H9 (cell line): ENCODE results near the gene RAPGEF3. TPM values are rescaled to one million over a fixed set of nuclear protein-coding genes. Genes with fewer than 3 reads are reported as not detected.

ENCODE experiments used
- DNase-seq: peaks from one replicate; pipeline ENCODE4 v3.0.0-alpha.2; 2017
- H2AFZ ChIP-seq: one replicate; pipeline ENCODE4 v1.6.1; 2013; ENCODE audit warnings: mild to moderate bottlenecking, low read length, control low read depth, moderate library complexity
- H2AK5ac ChIP-seq: 2 replicates; pipeline ENCODE4 v1.6.1; 2013; ENCODE audit warnings: low read length, control low read depth, mixed read lengths; ENCODE audit not compliant: insufficient read length
- H2BK120ac ChIP-seq: one replicate; pipeline ENCODE4 v1.6.1; 2013; ENCODE audit warnings: low read depth, mild to moderate bottlenecking, low read length, control low read depth, inconsistent platforms; ENCODE audit not compliant: poor library complexity, severe bottlenecking
- H2BK12ac ChIP-seq: 2 replicates; pipeline ENCODE4 v1.6.1; 2013; ENCODE audit warnings: low read length, control low read depth, mixed read lengths, low read depth; ENCODE audit not compliant: insufficient read length
- H2BK15ac ChIP-seq: 2 replicates; pipeline ENCODE4 v1.6.1; 2013; ENCODE audit warnings: low read depth, low read length, control low read depth
- H2BK20ac ChIP-seq: one replicate; pipeline ENCODE4 v1.6.1; 2013; ENCODE audit warnings: low read depth, mild to moderate bottlenecking, low read length, control low read depth, inconsistent platforms; ENCODE audit not compliant: poor library complexity, severe bottlenecking
- H2BK5ac ChIP-seq: 2 replicates; pipeline ENCODE4 v1.6.1; 2013; ENCODE audit warnings: low read length, control low read depth, mixed read lengths; ENCODE audit not compliant: insufficient read length
- H3K14ac ChIP-seq: 2 replicates; pipeline ENCODE4 v1.6.1; 2013; ENCODE audit warnings: low read length, control low read depth; ENCODE audit not compliant: insufficient read depth
- H3K18ac ChIP-seq: 2 replicates; pipeline ENCODE4 v1.6.1; 2013; ENCODE audit warnings: low read depth, mild to moderate bottlenecking, mixed read lengths, low read length, control low read depth; ENCODE audit not compliant: insufficient read length
- H3K23ac ChIP-seq: 2 replicates; pipeline ENCODE4 v1.6.1; 2013; ENCODE audit warnings: low read length, control low read depth, mixed read lengths, low read depth; ENCODE audit not compliant: insufficient read length
- H3K23me2 ChIP-seq: 2 replicates; pipeline ENCODE4 v1.6.1; 2013; ENCODE audit warnings: low read depth, mild to moderate bottlenecking, mixed read lengths, low read length, control low read depth; ENCODE audit not compliant: insufficient read length, poor library complexity, severe bottlenecking
- H3K27ac ChIP-seq: 2 replicates; pipeline ENCODE4 v1.5.1; 2013; ENCODE audit warnings: low read length, control low read depth, mixed read lengths, low read depth; ENCODE audit not compliant: insufficient read length
- H3K27me3 ChIP-seq: 2 replicates; pipeline ENCODE4 v1.6.1; 2013; ENCODE audit warnings: low read length, control low read depth, inconsistent platforms; ENCODE audit not compliant: insufficient read depth
- H3K4ac ChIP-seq: 2 replicates; pipeline ENCODE4 v1.6.1; 2013; ENCODE audit warnings: low read depth, mild to moderate bottlenecking, control low read depth, inconsistent platforms, low read length, moderate library complexity
- H3K4me1 ChIP-seq: 2 replicates; pipeline ENCODE4 v1.6.1; 2013; ENCODE audit warnings: low read length, control low read depth, inconsistent platforms; ENCODE audit not compliant: insufficient read depth
- H3K4me2 ChIP-seq: 2 replicates; pipeline ENCODE4 v1.6.1; 2013; ENCODE audit warnings: low read length, control low read depth, mixed read lengths; ENCODE audit not compliant: insufficient read length, insufficient read depth
- H3K56ac ChIP-seq: 2 replicates; pipeline ENCODE4 v1.6.1; 2013; ENCODE audit warnings: low read depth, mild to moderate bottlenecking, mixed read lengths, low read length, control low read depth; ENCODE audit not compliant: insufficient read length
- H3K79me1 ChIP-seq: 2 replicates; pipeline ENCODE4 v1.6.1; 2013; ENCODE audit warnings: low read depth, mild to moderate bottlenecking, moderate library complexity, low read length, control low read depth, inconsistent platforms; ENCODE audit not compliant: insufficient read depth, poor library complexity, severe bottlenecking
- H3K79me2 ChIP-seq: 2 replicates; pipeline ENCODE4 v1.6.1; 2013; ENCODE audit warnings: low read length, control low read depth, inconsistent platforms; ENCODE audit not compliant: insufficient read depth
- H3K9ac ChIP-seq: 2 replicates; pipeline ENCODE4 v1.6.1; 2013; ENCODE audit warnings: low read length, control low read depth, mixed read lengths; ENCODE audit not compliant: insufficient read length; ENCODE audit errors: extremely low read depth
- H3K9me3 ChIP-seq: one replicate; pipeline ENCODE4 v1.6.1; 2013; ENCODE audit warnings: low read depth, low read length, inconsistent platforms; ENCODE audit not compliant: control insufficient read depth
- H3T11ph ChIP-seq: one replicate; pipeline ENCODE4 v1.6.1; 2013; ENCODE audit warnings: mild to moderate bottlenecking, low read length, control low read depth, inconsistent platforms
- H4K20me1 ChIP-seq: one replicate; pipeline ENCODE4 v1.6.1; 2013; ENCODE audit not compliant: control insufficient read depth, insufficient read length, insufficient read depth
- H4K5ac ChIP-seq: 2 replicates; pipeline ENCODE4 v1.6.1; 2013; ENCODE audit warnings: low read depth, mild to moderate bottlenecking, mixed read lengths, low read length, control low read depth; ENCODE audit not compliant: insufficient read length
- H4K8ac ChIP-seq: replicated peaks from 2 replicates; pipeline ENCODE4 v1.6.1; 2013; ENCODE audit warnings: low read length, control low read depth, mixed read lengths, low read depth; ENCODE audit not compliant: insufficient read length
- H4K91ac ChIP-seq: 2 replicates; pipeline ENCODE4 v1.6.1; 2013; ENCODE audit warnings: low read depth, mild to moderate bottlenecking, moderate library complexity, mixed read lengths, low read length, control low read depth; ENCODE audit not compliant: insufficient read length
- H3K27ac Mint-ChIP-seq, 3 experiments: 2 replicates in 2 of 3; 3 replicates in 1 of 3; pipeline ENCODE4 v1.8.0; 2020 to 2021; ENCODE audit warnings: mixed read lengths in 3 of 3, mild to moderate bottlenecking in 1 of 3, moderate library complexity in 1 of 3
- H3K27me3 Mint-ChIP-seq: 2 replicates; pipeline ENCODE4 v1.8.0; 2021; ENCODE audit warnings: low read depth, mild to moderate bottlenecking, moderate library complexity, mixed read lengths
- H3K36me3 Mint-ChIP-seq, 3 experiments: 2 replicates in 2 of 3; 3 replicates in 1 of 3; pipeline ENCODE4 v1.8.0; 2020 to 2021; ENCODE audit warnings: low read depth in 3 of 3, mixed read lengths in 3 of 3; ENCODE audit not compliant: insufficient read depth in 1 of 3
- H3K4me1 Mint-ChIP-seq, 2 experiments: 2 replicates each; pipeline ENCODE4 v1.8.0; 2020; ENCODE audit warnings: mixed read lengths in 2 of 2
- H3K4me3 Mint-ChIP-seq, 2 experiments: 2 replicates in 1 of 2; 3 replicates in 1 of 2; pipeline ENCODE4 v1.8.0; 2020 to 2021; ENCODE audit warnings: mild to moderate bottlenecking in 2 of 2, mixed read lengths in 2 of 2, moderate library complexity in 1 of 2
- H3K9me3 Mint-ChIP-seq, 2 experiments: 2 replicates in 1 of 2; 3 replicates in 1 of 2; pipeline ENCODE4 v1.8.0; 2020; ENCODE audit warnings: mild to moderate bottlenecking in 2 of 2, mixed read lengths in 2 of 2, moderate library complexity in 1 of 2
- WGBS: extraction: QIAGEN DNeasy Blood & Tissue Kit; methylation state at CpG from one replicate; pipeline ENCODE4 v1.1.7; 2013; ENCODE audit warnings: missing lambda C conversion rate, low lambda C conversion rate, mixed read lengths; ENCODE audit not compliant: insufficient read length; ENCODE audit errors: extremely low coverage; 5-methylcytosine and 5-hydroxymethylcytosine counted together
- total RNA-seq: library from RNA; stranded (reverse); gene quantifications from 2 replicates; pipeline ENCODE4 v1.2.1, GENCODE V29; 2021
- TF ChIP-seq, protein P1 (sequence below): fragments of 200-600 bp; sonication (generic); conservative IDR thresholded peaks from 3 replicates; pipeline ENCODE4 v1.8.0; 2021; ENCODE audit warnings: antibody characterized with exemption, mild to moderate bottlenecking

The RAPGEF3 gene
- total RNA-seq, 1 experiment from 2014 or later = 7.4 TPM

- H3K18ac ChIP-seq = no peak overlapping the region
- peaks cover 0 to 9% (median 4%) of the 10 kb centered on the region in 3 experiments; a peak in 5 of 7 replicates for H3K36me3 Mint-ChIP-seq
- H3K27me3 Mint-ChIP-seq = no peaks in the 10 kb centered on the region
- no peaks in the 10 kb centered on the region for H3K23me2 ChIP-seq
- DNase-seq = no peak
- H3K9me3 ChIP-seq = no peaks in the 10 kb centered on the region
- no peak overlapping the region for H2BK12ac ChIP-seq
- no peaks in the 10 kb centered on the region for H3K27me3 ChIP-seq
- no peak overlapping the region for H2BK5ac ChIP-seq
- no peak overlapping the region for H3K23ac ChIP-seq
- WGBS = no CpG with 5 or more reads among the region's 4 CpGs
- peaks cover 17 to 18% of the 10 kb centered on the region in 2 experiments for H3K4me1 Mint-ChIP-seq
- H3T11ph ChIP-seq = no peak overlapping the region
- H4K20me1 ChIP-seq = no peaks in the 10 kb centered on the region
- no peak overlapping the region for H4K91ac ChIP-seq
- H2BK20ac ChIP-seq = no peak overlapping the region
- no peak overlapping the region for H3K14ac ChIP-seq
- no peak overlapping the region for H3K4me2 ChIP-seq
- H3K27ac Mint-ChIP-seq = peak overlapping the region in 1 of 3 experiments; percentile 64; a peak in 2 of 7 replicates
- no peaks in the 10 kb centered on the region for H3K9me3 Mint-ChIP-seq
- H3K56ac ChIP-seq = no peak overlapping the region
- H3K9ac ChIP-seq = no peak overlapping the region
- no peak overlapping the region for H4K8ac ChIP-seq
- no peak overlapping the region for H3K4ac ChIP-seq
- H3K4me1 ChIP-seq = peaks cover 17% of the 10 kb centered on the region
- H2AFZ ChIP-seq = no peak overlapping the region
- no peaks in the 10 kb centered on the region for H3K79me2 ChIP-seq
- no peak overlapping the region for H2BK120ac ChIP-seq
- H2BK15ac ChIP-seq = no peak overlapping the region
- H3K4me3 Mint-ChIP-seq = no peak overlapping the region
- TF ChIP-seq, protein P1, sequence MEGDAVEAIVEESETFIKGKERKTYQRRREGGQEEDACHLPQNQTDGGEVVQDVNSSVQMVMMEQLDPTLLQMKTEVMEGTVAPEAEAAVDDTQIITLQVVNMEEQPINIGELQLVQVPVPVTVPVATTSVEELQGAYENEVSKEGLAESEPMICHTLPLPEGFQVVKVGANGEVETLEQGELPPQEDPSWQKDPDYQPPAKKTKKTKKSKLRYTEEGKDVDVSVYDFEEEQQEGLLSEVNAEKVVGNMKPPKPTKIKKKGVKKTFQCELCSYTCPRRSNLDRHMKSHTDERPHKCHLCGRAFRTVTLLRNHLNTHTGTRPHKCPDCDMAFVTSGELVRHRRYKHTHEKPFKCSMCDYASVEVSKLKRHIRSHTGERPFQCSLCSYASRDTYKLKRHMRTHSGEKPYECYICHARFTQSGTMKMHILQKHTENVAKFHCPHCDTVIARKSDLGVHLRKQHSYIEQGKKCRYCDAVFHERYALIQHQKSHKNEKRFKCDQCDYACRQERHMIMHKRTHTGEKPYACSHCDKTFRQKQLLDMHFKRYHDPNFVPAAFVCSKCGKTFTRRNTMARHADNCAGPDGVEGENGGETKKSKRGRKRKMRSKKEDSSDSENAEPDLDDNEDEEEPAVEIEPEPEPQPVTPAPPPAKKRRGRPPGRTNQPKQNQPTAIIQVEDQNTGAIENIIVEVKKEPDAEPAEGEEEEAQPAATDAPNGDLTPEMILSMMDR = no peak
- H3K79me1 ChIP-seq = no peaks in the 10 kb centered on the region
- H3K27ac ChIP-seq = no peak overlapping the region
- no peak overlapping the region for H2AK5ac ChIP-seq
- H4K5ac ChIP-seq = no peak overlapping the region
Measured at GRCh38 chr12:47752121-47752520, 6.6 kb downstream of the RAPGEF3 start.
